Neural cell (in vitro differentiated cells): ENCODE measurements around the gene MRC1. TPM values are rescaled to one million over a fixed set of nuclear protein-coding genes. Genes with fewer than 3 reads are reported as not detected.

ENCODE experiments used
- H2AFZ ChIP-seq: fragments of 200-600, 300-800 bp; sonication (generic), shearing (Covaris generic); 2 replicates; pipeline ENCODE4 v1.6.0; 2014; ENCODE audit warnings: low read depth, mild to moderate bottlenecking, antibody characterized with exemption, low read length, moderate library complexity
- H3F3A ChIP-seq: fragments of 200-600 bp; shearing (Covaris generic); 2 replicates; pipeline ENCODE4 v1.6.1; 2016; ENCODE audit warnings: mild to moderate bottlenecking, moderate library complexity, mixed read lengths, antibody characterized with exemption, low read length; ENCODE audit not compliant: insufficient read depth, poor library complexity, severe bottlenecking
- H3K27ac ChIP-seq: fragments of 200-600, 300-800 bp; sonication (generic), shearing (Covaris generic); 2 replicates; pipeline ENCODE4 v1.5.1; 2014; ENCODE audit warnings: mild to moderate bottlenecking, low read length, moderate library complexity
- H3K27me3 ChIP-seq: fragments of 300-800, 200-600 bp; sonication (generic), shearing (Covaris generic); 2 replicates; pipeline ENCODE4 v1.6.0; 2014; ENCODE audit warnings: mild to moderate bottlenecking, low read depth, low read length, moderate library complexity; ENCODE audit not compliant: insufficient read depth
- H3K36me3 ChIP-seq: fragments of 300-800, 200-600 bp; sonication (generic), shearing (Covaris generic); 2 replicates; pipeline ENCODE4 v1.5.1; 2014; ENCODE audit warnings: mild to moderate bottlenecking, antibody characterized with exemption, low read length, moderate library complexity; ENCODE audit not compliant: insufficient read depth
- H3K4me2 ChIP-seq: fragments of 300-800, 200-600 bp; sonication (generic), shearing (Covaris generic); 2 replicates; pipeline ENCODE4 v1.6.0; 2014; ENCODE audit warnings: mild to moderate bottlenecking, low read length
- H3K4me3 ChIP-seq: fragments of 300-800, 200-600 bp; sonication (generic), shearing (Covaris generic); 2 replicates; pipeline ENCODE4 v1.5.1; 2014; ENCODE audit warnings: mild to moderate bottlenecking, low read length, moderate library complexity
- H3K79me2 ChIP-seq: fragments of 200-600 bp; shearing (Covaris generic); replicated peaks from 2 replicates; pipeline ENCODE4 v1.6.0; 2014; ENCODE audit warnings: mild to moderate bottlenecking, low read length, moderate library complexity; ENCODE audit not compliant: insufficient read depth
- H3K9ac ChIP-seq: fragments of 300-800, 200-600 bp; sonication (generic), shearing (Covaris generic); 2 replicates; pipeline ENCODE4 v1.6.1; 2016; ENCODE audit warnings: mild to moderate bottlenecking, low read length, mixed read lengths
- H3K9me2 ChIP-seq: fragments of 200-600 bp; shearing (Covaris generic); 2 replicates; pipeline ENCODE4 v1.6.1; 2016; ENCODE audit warnings: mild to moderate bottlenecking, low read length, mixed read lengths; ENCODE audit not compliant: insufficient read depth
- H3K9me3 ChIP-seq: fragments of 200-600, 300-800 bp; sonication (generic), shearing (Covaris generic); 2 replicates; pipeline ENCODE4 v1.6.1; 2016; ENCODE audit warnings: mild to moderate bottlenecking, mixed run types, low read length, moderate library complexity, mixed read lengths
- H4K20me1 ChIP-seq: fragments of 200-600 bp; shearing (Covaris generic); 2 replicates; pipeline ENCODE4 v1.6.1; 2016; ENCODE audit warnings: mild to moderate bottlenecking, mixed run types; ENCODE audit not compliant: insufficient read depth
- EP300 ChIP-seq: fragments of 450-650 bp; conservative IDR thresholded peaks from 2 replicates; pipeline ENCODE4 v1.6.1; 2014; ENCODE audit warnings: antibody characterized with exemption, mild to moderate bottlenecking, moderate library complexity; ENCODE audit not compliant: poor library complexity, severe bottlenecking
- EZH2 ChIP-seq: fragments of 200-600, 300-800 bp; shearing (Covaris generic), sonication (generic); IDR thresholded peaks from 2 replicates; pipeline ENCODE4 v1.6.1; 2014; ENCODE audit warnings: antibody characterized with exemption, low read length, borderline replicate concordance, mild to moderate bottlenecking; ENCODE audit not compliant: insufficient read depth, poor library complexity, severe bottlenecking
- MXI1 ChIP-seq: fragments of 450-650 bp; conservative IDR thresholded peaks from 2 replicates; pipeline ENCODE4 v1.6.1; 2014; ENCODE audit warnings: antibody characterized with exemption, mild to moderate bottlenecking; ENCODE audit not compliant: poor library complexity, severe bottlenecking
- POLR2AphosphoS5 ChIP-seq: IDR thresholded peaks from 2 replicates; pipeline ENCODE4 v1.6.1; 2012
- RAD21 ChIP-seq: fragments of 450-650 bp; conservative IDR thresholded peaks from 2 replicates; pipeline ENCODE4 v1.6.1; 2014; ENCODE audit warnings: antibody characterized with exemption, mild to moderate bottlenecking, moderate library complexity
- SMC3 ChIP-seq: fragments of 450-650 bp; conservative IDR thresholded peaks from 2 replicates; pipeline ENCODE4 v1.6.1; 2014; ENCODE audit warnings: antibody characterized with exemption, mild to moderate bottlenecking, moderate library complexity; ENCODE audit not compliant: poor library complexity
- TAF1 ChIP-seq: IDR thresholded peaks from 2 replicates; pipeline ENCODE4 v1.6.1; 2012; ENCODE audit warnings: low read depth
- polyA plus RNA-seq: library from polyadenylated mRNA; depleted of rRNA; stranded (reverse); fragments of >200 nt; gene quantifications from 2 replicates; pipeline ENCODE4 v1.2.3, GENCODE V29; 2014
- TF ChIP-seq, protein P1 (sequence below): fragments of 450-650 bp; IDR thresholded peaks from 2 replicates; pipeline ENCODE4 v1.5.1; 2014; ENCODE audit warnings: antibody characterized with exemption, mild to moderate bottlenecking, moderate library complexity; ENCODE audit not compliant: poor library complexity, severe bottlenecking
- TF ChIP-seq, protein P2 (sequence below): IDR thresholded peaks from 2 replicates; pipeline ENCODE4 v1.6.1; 2012; ENCODE audit warnings: borderline replicate concordance

MRC1 gene
- polyA plus RNA-seq, 1 donor from 2014 or later, result not detected

GRCh38 chr10:17871036-17871435 lies 61.9 kb downstream of the MRC1 start:
- no peak overlapping the region for H2AFZ ChIP-seq
- H3K4me2 ChIP-seq, result no peak overlapping the region
- TF ChIP-seq SMC3 (no peak), EP300 (no peak), TAF1 (no peak), POLR2AphosphoS5 (no peak), MXI1 (no peak), RAD21 (no peak), EZH2 (no peak)
- TF ChIP-seq, protein P1, sequence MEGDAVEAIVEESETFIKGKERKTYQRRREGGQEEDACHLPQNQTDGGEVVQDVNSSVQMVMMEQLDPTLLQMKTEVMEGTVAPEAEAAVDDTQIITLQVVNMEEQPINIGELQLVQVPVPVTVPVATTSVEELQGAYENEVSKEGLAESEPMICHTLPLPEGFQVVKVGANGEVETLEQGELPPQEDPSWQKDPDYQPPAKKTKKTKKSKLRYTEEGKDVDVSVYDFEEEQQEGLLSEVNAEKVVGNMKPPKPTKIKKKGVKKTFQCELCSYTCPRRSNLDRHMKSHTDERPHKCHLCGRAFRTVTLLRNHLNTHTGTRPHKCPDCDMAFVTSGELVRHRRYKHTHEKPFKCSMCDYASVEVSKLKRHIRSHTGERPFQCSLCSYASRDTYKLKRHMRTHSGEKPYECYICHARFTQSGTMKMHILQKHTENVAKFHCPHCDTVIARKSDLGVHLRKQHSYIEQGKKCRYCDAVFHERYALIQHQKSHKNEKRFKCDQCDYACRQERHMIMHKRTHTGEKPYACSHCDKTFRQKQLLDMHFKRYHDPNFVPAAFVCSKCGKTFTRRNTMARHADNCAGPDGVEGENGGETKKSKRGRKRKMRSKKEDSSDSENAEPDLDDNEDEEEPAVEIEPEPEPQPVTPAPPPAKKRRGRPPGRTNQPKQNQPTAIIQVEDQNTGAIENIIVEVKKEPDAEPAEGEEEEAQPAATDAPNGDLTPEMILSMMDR, result no peak
- TF ChIP-seq, protein P2, sequence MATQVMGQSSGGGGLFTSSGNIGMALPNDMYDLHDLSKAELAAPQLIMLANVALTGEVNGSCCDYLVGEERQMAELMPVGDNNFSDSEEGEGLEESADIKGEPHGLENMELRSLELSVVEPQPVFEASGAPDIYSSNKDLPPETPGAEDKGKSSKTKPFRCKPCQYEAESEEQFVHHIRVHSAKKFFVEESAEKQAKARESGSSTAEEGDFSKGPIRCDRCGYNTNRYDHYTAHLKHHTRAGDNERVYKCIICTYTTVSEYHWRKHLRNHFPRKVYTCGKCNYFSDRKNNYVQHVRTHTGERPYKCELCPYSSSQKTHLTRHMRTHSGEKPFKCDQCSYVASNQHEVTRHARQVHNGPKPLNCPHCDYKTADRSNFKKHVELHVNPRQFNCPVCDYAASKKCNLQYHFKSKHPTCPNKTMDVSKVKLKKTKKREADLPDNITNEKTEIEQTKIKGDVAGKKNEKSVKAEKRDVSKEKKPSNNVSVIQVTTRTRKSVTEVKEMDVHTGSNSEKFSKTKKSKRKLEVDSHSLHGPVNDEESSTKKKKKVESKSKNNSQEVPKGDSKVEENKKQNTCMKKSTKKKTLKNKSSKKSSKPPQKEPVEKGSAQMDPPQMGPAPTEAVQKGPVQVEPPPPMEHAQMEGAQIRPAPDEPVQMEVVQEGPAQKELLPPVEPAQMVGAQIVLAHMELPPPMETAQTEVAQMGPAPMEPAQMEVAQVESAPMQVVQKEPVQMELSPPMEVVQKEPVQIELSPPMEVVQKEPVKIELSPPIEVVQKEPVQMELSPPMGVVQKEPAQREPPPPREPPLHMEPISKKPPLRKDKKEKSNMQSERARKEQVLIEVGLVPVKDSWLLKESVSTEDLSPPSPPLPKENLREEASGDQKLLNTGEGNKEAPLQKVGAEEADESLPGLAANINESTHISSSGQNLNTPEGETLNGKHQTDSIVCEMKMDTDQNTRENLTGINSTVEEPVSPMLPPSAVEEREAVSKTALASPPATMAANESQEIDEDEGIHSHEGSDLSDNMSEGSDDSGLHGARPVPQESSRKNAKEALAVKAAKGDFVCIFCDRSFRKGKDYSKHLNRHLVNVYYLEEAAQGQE, result no peak
- no peak overlapping the region for H3K9ac ChIP-seq
- H3K27ac ChIP-seq, result no peak overlapping the region
- H3F3A ChIP-seq, result no peaks in the 10 kb centered on the region
- no peaks in the 10 kb centered on the region for H3K9me2 ChIP-seq
- no peaks in the 10 kb centered on the region for H4K20me1 ChIP-seq
- H3K9me3 ChIP-seq, result no peaks in the 10 kb centered on the region
- no peak overlapping the region for H3K4me3 ChIP-seq
- no peaks in the 10 kb centered on the region for H3K79me2 ChIP-seq
- no peaks in the 10 kb centered on the region for H3K36me3 ChIP-seq
- H3K27me3 ChIP-seq, result no peaks in the 10 kb centered on the region

DNA sequence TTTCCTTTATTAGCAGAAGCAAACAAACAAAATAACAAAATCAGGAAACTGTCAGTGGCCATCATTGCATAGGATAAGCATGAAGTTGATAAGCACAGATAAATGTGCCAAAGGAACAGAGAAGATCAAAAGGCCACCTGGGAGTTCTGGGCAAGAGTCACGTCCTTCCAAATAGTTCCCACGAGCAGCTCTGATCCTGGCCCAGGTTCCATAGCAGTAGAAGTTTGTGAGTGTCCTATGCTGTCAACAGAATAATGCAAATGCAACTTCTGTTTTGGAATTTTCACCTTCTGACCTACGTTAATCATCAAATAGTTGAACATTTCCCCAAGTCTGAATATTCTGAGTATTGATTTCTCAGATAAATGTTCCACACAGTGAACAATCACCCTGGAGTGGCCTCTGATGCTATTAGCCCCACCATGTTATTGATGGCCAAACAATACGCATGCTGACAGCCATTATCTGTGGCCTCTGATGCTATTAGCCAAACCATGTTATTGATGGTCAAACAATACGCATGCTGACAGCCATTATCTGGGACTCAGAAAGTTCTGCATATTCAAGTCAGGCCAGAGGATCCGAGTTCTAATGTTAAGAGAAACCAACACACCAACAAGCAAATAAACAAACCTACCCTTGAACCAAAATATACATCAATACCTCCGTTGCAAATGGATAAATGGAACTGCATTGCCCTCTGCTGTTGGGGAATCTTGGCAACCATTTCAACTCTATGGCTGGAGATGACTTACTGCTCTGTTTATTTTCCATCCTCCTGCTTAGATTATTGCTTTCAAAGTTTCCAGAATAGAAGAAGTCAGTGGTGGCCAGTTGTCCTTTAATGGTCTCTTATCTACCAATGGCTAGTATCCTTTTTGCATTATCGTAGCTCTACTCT lies 63.3 kb downstream of the MRC1 start:
- no peaks in the 10 kb centered on the region for H3K27me3 ChIP-seq
- H3K79me2 ChIP-seq, result no peaks in the 10 kb centered on the region
- no peak overlapping the region for H3K27ac ChIP-seq
- no peak overlapping the region for H3K4me2 ChIP-seq
- no peaks in the 10 kb centered on the region for H3F3A ChIP-seq
- H2AFZ ChIP-seq, result no peak overlapping the region
- TF ChIP-seq MXI1 (no peak), RAD21 (no peak), SMC3 (no peak), EP300 (no peak), POLR2AphosphoS5 (no peak), TAF1 (no peak), EZH2 (no peak)
- TF ChIP-seq, protein P2, result no peak
- TF ChIP-seq, protein P1, result no peak
- H3K9ac ChIP-seq, result no peak overlapping the region
- no peak overlapping the region for H3K4me3 ChIP-seq
- no peaks in the 10 kb centered on the region for H3K9me3 ChIP-seq
- H4K20me1 ChIP-seq, result no peaks in the 10 kb centered on the region
- H3K9me2 ChIP-seq, result no peaks in the 10 kb centered on the region
- no peaks in the 10 kb centered on the region for H3K36me3 ChIP-seq
